ENCODE data around the gene SLC12A5. TPM values are rescaled to one million over a fixed set of nuclear protein-coding genes. Genes with fewer than 3 reads are reported as not detected.

SLC12A5 gene
- total RNA-seq, 1 experiment from 2014 or later: 7.2 TPM

- TF ChIP-seq KAT7 (CRISPR knock-in tag; IDR thresholded peaks at IDR 0.05; ENCODE audit: borderline replicate concordance) (no peak), TCF7 (CRISPR knock-in tag; IDR thresholded peaks at IDR 0.05; ENCODE audit: low read depth) (no peak), PRDM15 (CRISPR knock-in tag; IDR thresholded peaks at IDR 0.05) (no peak), ELF4 (CRISPR knock-in tag; IDR thresholded peaks at IDR 0.05; ENCODE audit: low read depth) (no peak), NR3C1 (CRISPR knock-in tag; conservative IDR thresholded peaks at IDR 0.05; ENCODE audit: low read depth) (no peak), TP53 (CRISPR knock-in tag; IDR thresholded peaks at IDR 0.05) (no peak), ATF6 (CRISPR knock-in tag; IDR thresholded peaks at IDR 0.05) (no peak)
These were observed 47.8 kb upstream of the SLC12A5 start (continued) for GRCh38 chr20:45981261-45981660.

- Mint-ChIP-seq H3K27me3 (ENCODE audit: low read depth) (peaks cover 6% of the 10 kb centered on the region), H3K9me3 (no peaks in the 10 kb centered on the region), H3K27ac (no peak overlapping the region), H3K4me3 (no peak overlapping the region), H3K4me1 (peaks cover 14% of the 10 kb centered on the region), H3K36me3 (no peaks in the 10 kb centered on the region)
- DNase-seq (ENCODE audit: low spot score) (no peak), ATAC-seq (peak; percentile 19; the same call in 1 of the 2 replicates)
- ChIA-PET POLR2A (no interaction called here), CTCF (interaction anchor here (0.6 to 5.7 kb wide), 5 partner anchors 12 to 76 kb away, joined by 3 to 42 read pairs (median 5); no protein-coding TSS in a partner anchor)
- TF ChIP-seq GABPB1 (CRISPR knock-in tag; IDR thresholded peaks at IDR 0.05) (no peak), ZSCAN18 (CRISPR knock-in tag; IDR thresholded peaks at IDR 0.05) (no peak), TP53 (CRISPR knock-in tag; IDR thresholded peaks at IDR 0.05) (no peak), IRF1 (CRISPR knock-in tag; IDR thresholded peaks at IDR 0.05) (no peak), CTCF (IDR thresholded peaks at IDR 0.05) (no peak), ZNF416 (CRISPR knock-in tag; IDR thresholded peaks at IDR 0.05) (no peak), ATF1 (CRISPR knock-in tag; IDR thresholded peaks at IDR 0.05) (no peak), CREB1 (CRISPR knock-in tag; IDR thresholded peaks at IDR 0.05) (no peak), ZNF121 (CRISPR knock-in tag; IDR thresholded peaks at IDR 0.05) (no peak), ZNF281 (CRISPR knock-in tag; IDR thresholded peaks at IDR 0.05) (no peak), TEAD4 (CRISPR knock-in tag; IDR thresholded peaks at IDR 0.05) (no peak), CREM (CRISPR knock-in tag; IDR thresholded peaks at IDR 0.05) (no peak), ZNF263 (CRISPR knock-in tag; IDR thresholded peaks at IDR 0.05; ENCODE audit: low read depth) (no peak), GRHL2 (CRISPR knock-in tag; IDR thresholded peaks at IDR 0.05; ENCODE audit: insufficient replicate concordance, severe bottlenecking) (no peak), EMX1 (CRISPR knock-in tag; IDR thresholded peaks at IDR 0.05) (no peak), SMAD4 (CRISPR knock-in tag; IDR thresholded peaks at IDR 0.05) (no peak), SMAD3 (CRISPR knock-in tag; IDR thresholded peaks at IDR 0.05; ENCODE audit: borderline replicate concordance) (no peak)
These were observed 45.7 kb upstream of the SLC12A5 start for GRCh38 chr20:45983279-45983743.
